ENCODE results near the gene CCDC149.

- no peak for TF ChIP-seq CTCF (conservative IDR thresholded peaks at IDR 0.05; ENCODE audit: low read depth, low read length)
- no peak for TF ChIP-seq EZH2 (IDR thresholded peaks at IDR 0.05; ENCODE audit: low read length, unreplicated experiment)
These were observed 116.2 kb downstream of the CCDC149 start for GRCh38 chr4:24796620-24797019.
